Calu3 (cell line): ENCODE measurements around the gene RSF1. TPM values are rescaled to one million over a fixed set of nuclear protein-coding genes. Genes with fewer than 3 reads are reported as not detected.

Source experiments
- BruUV-seq: library from RNA; stranded (reverse); fragments of 400-500 nt; replicated peaks from 2 replicates; lab custom pipeline; 2021; lab: Mats Ljungman, UMichigan
- CTCF ChIA-PET: fragments of 300-600 bp; sonication (Branson Sonifier 250); formaldehyde crosslinking; loops from one replicate; lab custom pipeline; 2022; ENCODE audit warnings: antibody characterized with exemption; lab: Charles Lee
- DNase-seq: peaks from one replicate; pipeline ENCODE4 v3.0.0; 2022
- H3K27ac Mint-ChIP-seq: one replicate; pipeline ENCODE4 v1.8.0; 2022; ENCODE audit warnings: mixed read lengths; ENCODE audit not compliant: unreplicated experiment
- H3K27me3 Mint-ChIP-seq: one replicate; pipeline ENCODE4 v1.8.0; 2022; ENCODE audit warnings: mixed read lengths; ENCODE audit not compliant: unreplicated experiment
- H3K36me3 Mint-ChIP-seq: one replicate; pipeline ENCODE4 v1.8.0; 2022; ENCODE audit warnings: mild to moderate bottlenecking, moderate library complexity, mixed read lengths; ENCODE audit not compliant: insufficient read depth, unreplicated experiment
- H3K4me1 Mint-ChIP-seq: one replicate; pipeline ENCODE4 v1.8.0; 2022; ENCODE audit warnings: mild to moderate bottlenecking, low read depth, mixed read lengths; ENCODE audit not compliant: unreplicated experiment
- H3K4me3 Mint-ChIP-seq: one replicate; pipeline ENCODE4 v1.8.0; 2022; ENCODE audit warnings: mild to moderate bottlenecking, low read depth, moderate library complexity, mixed read lengths; ENCODE audit not compliant: unreplicated experiment
- H3K9me3 Mint-ChIP-seq: one replicate; pipeline ENCODE4 v1.8.0; 2022; ENCODE audit warnings: low read depth, mixed read lengths; ENCODE audit not compliant: unreplicated experiment
- CTCF ChIP-seq: fragments of 200-600 bp; IDR thresholded peaks from one replicate; pipeline ENCODE4 v1.8.0; 2022; ENCODE audit warnings: antibody characterized with exemption; ENCODE audit not compliant: unreplicated experiment
- intact Hi-C: fragments of 100-400 bp; cut with micrococcal nuclease; formaldehyde crosslinking; loops from one replicate; pipeline ENCODE4 v1.10.0; 2022; ENCODE audit not compliant: unreplicated experiment
- total RNA-seq: library from RNA; stranded (reverse); gene quantifications from 2 replicates; pipeline ENCODE4 v1.2.3, GENCODE V29; 2022

The RSF1 gene
- total RNA-seq, 1 experiment from 2014 or later = 68.5 TPM

GRCh38 chr11:77758331-77758730, 62.2 kb downstream of the RSF1 start:
- CTCF ChIA-PET = no interaction called here
- no TSS peak for BruUV-seq
- no peak overlapping the region for H3K27ac Mint-ChIP-seq
- H3K4me3 Mint-ChIP-seq = no peak overlapping the region
- no peak for TF ChIP-seq CTCF
- no peaks in the 10 kb centered on the region for H3K27me3 Mint-ChIP-seq
- H3K9me3 Mint-ChIP-seq = no peaks in the 10 kb centered on the region
- no peaks in the 10 kb centered on the region for H3K36me3 Mint-ChIP-seq
- DNase-seq = no peak
- intact Hi-C loops = no loop called here
- peaks cover 16% of the 10 kb centered on the region for H3K4me1 Mint-ChIP-seq

- CTCF ChIA-PET = no interaction called here
- no peak for DNase-seq
- Mint-ChIP-seq H3K4me1 (no peaks in the 10 kb centered on the region), H3K36me3 (no peaks in the 10 kb centered on the region), H3K9me3 (no peaks in the 10 kb centered on the region), H3K27me3 (no peaks in the 10 kb centered on the region), H3K4me3 (no peak overlapping the region), H3K27ac (no peak overlapping the region)
- no TSS peak for BruUV-seq
- intact Hi-C loops = no loop called here
- TF ChIP-seq CTCF = no peak
These were observed 67.3 kb downstream of the RSF1 start for GRCh38 chr11:77753230-77753629.

GRCh38 chr11:77752516-77752915, 68.0 kb downstream of the RSF1 start:
- no peaks in the 10 kb centered on the region for H3K27me3 Mint-ChIP-seq
- no peaks in the 10 kb centered on the region for H3K4me1 Mint-ChIP-seq
- no peaks in the 10 kb centered on the region for H3K9me3 Mint-ChIP-seq
- H3K36me3 Mint-ChIP-seq = no peaks in the 10 kb centered on the region
- no peak for DNase-seq
- TF ChIP-seq CTCF = no peak
- H3K27ac Mint-ChIP-seq = no peak overlapping the region
- BruUV-seq = no TSS peak
- intact Hi-C loops = no loop called here
- CTCF ChIA-PET = no interaction called here
- H3K4me3 Mint-ChIP-seq = no peak overlapping the region

GRCh38 chr11:77750394-77751156, 69.9 kb downstream of the RSF1 start:
- no peak overlapping the region for H3K4me3 Mint-ChIP-seq
- no peaks in the 10 kb centered on the region for H3K27me3 Mint-ChIP-seq
- CTCF ChIA-PET = no interaction called here
- H3K27ac Mint-ChIP-seq = no peak overlapping the region
- intact Hi-C loops = no loop called here
- DNase-seq = no peak
- no peaks in the 10 kb centered on the region for H3K9me3 Mint-ChIP-seq
- no TSS peak for BruUV-seq
- no peak for TF ChIP-seq CTCF
- H3K4me1 Mint-ChIP-seq = no peaks in the 10 kb centered on the region
- H3K36me3 Mint-ChIP-seq = no peaks in the 10 kb centered on the region
